ENCODE results near the gene PCDHGA10. TPM values are rescaled to one million over a fixed set of nuclear protein-coding genes. Genes with fewer than 3 reads are reported as not detected.
A peak's percentile ranks its signal among the peaks of the same experiment; 100 is the strongest.
"Not testable (repeated sequence)": the region's sequence is repeated elsewhere in the genome, so short reads cannot be mapped to it uniquely, and the experiment has no call there.

The PCDHGA10 gene
- total RNA-seq, 2 donors from 2014 or later = 6.7 to 11.1 TPM

DNA sequence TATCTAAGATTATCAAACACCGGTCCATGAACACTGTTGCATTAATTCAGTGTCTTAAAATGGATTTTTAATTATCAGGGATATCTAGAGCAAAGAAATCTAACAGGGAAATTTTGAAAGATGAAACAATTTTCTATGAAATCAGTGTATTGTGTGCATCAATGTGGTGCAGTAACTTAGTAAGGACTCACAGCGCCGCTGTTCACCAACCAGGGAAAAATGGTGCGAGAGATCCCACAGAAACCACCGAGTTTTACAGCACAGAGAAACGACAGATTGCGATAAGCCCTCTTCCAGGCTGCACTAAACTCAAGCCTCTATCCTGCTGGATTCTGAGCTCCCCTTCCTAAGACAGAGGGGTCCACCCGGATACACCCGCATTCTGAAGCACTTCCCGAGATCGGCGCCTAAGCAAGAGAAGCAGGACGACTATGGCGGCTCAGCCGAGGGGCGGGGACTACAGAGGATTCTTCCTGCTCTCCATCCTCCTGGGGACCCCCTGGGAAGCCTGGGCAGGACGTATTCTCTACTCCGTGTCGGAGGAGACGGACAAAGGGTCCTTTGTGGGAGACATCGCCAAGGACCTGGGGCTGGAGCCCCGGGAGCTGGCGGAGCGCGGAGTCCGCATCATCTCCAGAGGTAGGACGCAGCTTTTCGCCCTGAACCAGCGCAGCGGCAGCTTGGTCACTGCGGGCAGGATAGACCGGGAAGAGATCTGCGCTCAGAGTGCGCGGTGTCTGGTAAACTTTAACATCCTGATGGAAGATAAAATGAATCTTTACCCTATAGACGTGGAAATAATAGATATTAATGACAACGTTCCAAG lies 30.1 kb upstream of the PCDHGA10 start, which contains the start of gene PCDHGA7:
PCDHGA7 (plus strand) TSS at position 274 of the 826 bp plus-strand sequence; CDS start at position 432, 158 bp downstream.
- no peaks in the 10 kb centered on the region for H3K4me1 ChIP-seq (replicated peaks)
- TF ChIP-seq, protein P1, sequence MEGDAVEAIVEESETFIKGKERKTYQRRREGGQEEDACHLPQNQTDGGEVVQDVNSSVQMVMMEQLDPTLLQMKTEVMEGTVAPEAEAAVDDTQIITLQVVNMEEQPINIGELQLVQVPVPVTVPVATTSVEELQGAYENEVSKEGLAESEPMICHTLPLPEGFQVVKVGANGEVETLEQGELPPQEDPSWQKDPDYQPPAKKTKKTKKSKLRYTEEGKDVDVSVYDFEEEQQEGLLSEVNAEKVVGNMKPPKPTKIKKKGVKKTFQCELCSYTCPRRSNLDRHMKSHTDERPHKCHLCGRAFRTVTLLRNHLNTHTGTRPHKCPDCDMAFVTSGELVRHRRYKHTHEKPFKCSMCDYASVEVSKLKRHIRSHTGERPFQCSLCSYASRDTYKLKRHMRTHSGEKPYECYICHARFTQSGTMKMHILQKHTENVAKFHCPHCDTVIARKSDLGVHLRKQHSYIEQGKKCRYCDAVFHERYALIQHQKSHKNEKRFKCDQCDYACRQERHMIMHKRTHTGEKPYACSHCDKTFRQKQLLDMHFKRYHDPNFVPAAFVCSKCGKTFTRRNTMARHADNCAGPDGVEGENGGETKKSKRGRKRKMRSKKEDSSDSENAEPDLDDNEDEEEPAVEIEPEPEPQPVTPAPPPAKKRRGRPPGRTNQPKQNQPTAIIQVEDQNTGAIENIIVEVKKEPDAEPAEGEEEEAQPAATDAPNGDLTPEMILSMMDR (IDR thresholded peaks at IDR 0.05) = peak in 1 of 4 experiments; percentile 8
- no peak for TF ChIP-seq POLR2AphosphoS5 (IDR thresholded peaks at IDR 0.05)
- H3K9me3 ChIP-seq = no peaks in the 10 kb centered on the region
- no peak within 1 kb of the TSS for H3K27ac ChIP-seq
- intact Hi-C loops (cut with DNase I) = no loop called here
- no peaks in the 10 kb centered on the region for H3K36me3 ChIP-seq
- DNase-seq (ENCODE audit: low spot score) = no peak
- peak within 1 kb of the TSS; percentile 11 to 17 for H3K4me3 ChIP-seq
- 15% methylated on average over 37 of the region's 37 CpGs for WGBS
- H3K27me3 ChIP-seq (replicated peaks; ENCODE audit: insufficient read depth) = no peaks in the 10 kb centered on the region

DNA sequence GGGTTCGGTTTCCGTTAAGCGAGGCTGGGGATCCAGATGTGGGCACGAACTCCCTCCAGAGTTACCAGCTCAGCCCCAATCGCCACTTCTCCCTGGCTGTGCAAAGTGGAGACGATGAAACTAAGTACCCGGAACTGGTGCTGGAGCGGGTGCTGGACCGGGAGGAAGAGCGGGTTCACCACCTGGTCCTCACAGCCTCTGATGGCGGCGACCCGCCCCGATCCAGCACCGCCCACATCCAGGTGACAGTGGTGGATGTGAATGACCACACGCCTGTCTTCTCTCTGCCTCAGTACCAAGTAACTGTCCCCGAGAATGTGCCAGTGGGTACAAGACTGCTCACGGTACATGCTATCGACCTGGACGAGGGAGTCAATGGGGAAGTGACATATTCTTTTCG lies 29.4 kb upstream of the PCDHGA10 start:
- Histone ChIP-seq H3K36me3 (no peaks in the 10 kb centered on the region), H3K9me3 (no peaks in the 10 kb centered on the region), H3K4me3 (no peak overlapping the region), H3K27me3 (replicated peaks; ENCODE audit: insufficient read depth) (no peaks in the 10 kb centered on the region), H3K4me1 (replicated peaks) (no peaks in the 10 kb centered on the region), H3K27ac (no peak overlapping the region)
- no peak for DNase-seq (ENCODE audit: low spot score)
- 24% methylated on average over 21 of the region's 21 CpGs for WGBS
- intact Hi-C loops (cut with DNase I) = no loop called here
- TF ChIP-seq POLR2AphosphoS5 (IDR thresholded peaks at IDR 0.05) = no peak
- no peak for TF ChIP-seq POLR2A (IDR thresholded peaks at IDR 0.05)
- TF ChIP-seq, protein P1 (IDR thresholded peaks at IDR 0.05) = no peak

DNA sequence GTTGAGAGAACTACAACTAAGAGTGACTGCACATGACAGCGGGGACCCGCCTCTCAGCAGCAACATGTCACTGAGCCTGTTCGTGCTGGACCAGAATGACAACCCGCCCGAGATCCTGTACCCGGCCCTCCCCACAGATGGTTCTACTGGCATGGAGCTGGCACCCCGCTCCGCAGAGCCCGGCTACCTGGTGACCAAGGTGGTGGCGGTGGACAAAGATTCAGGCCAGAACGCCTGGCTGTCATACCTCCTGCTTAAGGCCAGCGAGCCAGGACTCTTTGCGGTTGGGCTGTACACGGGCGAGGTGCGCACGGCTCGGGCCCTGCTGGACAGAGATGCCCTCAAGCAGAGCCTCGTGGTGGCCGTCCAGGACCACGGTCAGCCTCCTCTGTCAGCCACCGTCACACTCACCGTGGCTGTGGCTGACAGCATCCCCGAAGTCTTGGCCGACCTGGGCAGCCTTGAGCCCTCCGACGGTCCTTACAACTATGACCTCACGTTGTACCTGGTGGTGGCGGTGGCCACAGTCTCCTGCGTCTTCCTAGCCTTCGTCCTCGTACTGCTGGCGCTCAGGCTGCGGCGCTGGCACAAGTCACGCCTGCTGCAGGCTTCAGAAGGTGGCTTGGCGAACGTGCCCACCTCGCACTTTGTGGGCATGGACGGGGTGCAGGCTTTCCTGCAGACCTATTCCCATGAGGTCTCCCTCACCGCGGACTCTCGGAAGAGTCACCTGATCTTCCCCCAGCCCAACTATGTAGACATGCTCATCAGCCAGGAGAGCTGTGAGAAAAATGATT lies 28.1 kb upstream of the PCDHGA10 start:
- TF ChIP-seq POLR2A (IDR thresholded peaks at IDR 0.05) (no peak), POLR2AphosphoS5 (IDR thresholded peaks at IDR 0.05) (no peak)
- TF ChIP-seq, protein P1 (IDR thresholded peaks at IDR 0.05) = no peak
- Histone ChIP-seq H3K4me3 (no peak overlapping the region), H3K4me1 (replicated peaks) (no peaks in the 10 kb centered on the region), H3K36me3 (no peaks in the 10 kb centered on the region), H3K9me3 (no peaks in the 10 kb centered on the region), H3K27ac (no peak overlapping the region), H3K27me3 (replicated peaks; ENCODE audit: insufficient read depth) (peaks cover 1% of the 10 kb centered on the region)
- no peak for DNase-seq (ENCODE audit: low spot score)
- WGBS = 31% methylated on average over 30 of the region's 43 CpGs
- intact Hi-C loops (cut with DNase I) = no loop called here

DNA sequence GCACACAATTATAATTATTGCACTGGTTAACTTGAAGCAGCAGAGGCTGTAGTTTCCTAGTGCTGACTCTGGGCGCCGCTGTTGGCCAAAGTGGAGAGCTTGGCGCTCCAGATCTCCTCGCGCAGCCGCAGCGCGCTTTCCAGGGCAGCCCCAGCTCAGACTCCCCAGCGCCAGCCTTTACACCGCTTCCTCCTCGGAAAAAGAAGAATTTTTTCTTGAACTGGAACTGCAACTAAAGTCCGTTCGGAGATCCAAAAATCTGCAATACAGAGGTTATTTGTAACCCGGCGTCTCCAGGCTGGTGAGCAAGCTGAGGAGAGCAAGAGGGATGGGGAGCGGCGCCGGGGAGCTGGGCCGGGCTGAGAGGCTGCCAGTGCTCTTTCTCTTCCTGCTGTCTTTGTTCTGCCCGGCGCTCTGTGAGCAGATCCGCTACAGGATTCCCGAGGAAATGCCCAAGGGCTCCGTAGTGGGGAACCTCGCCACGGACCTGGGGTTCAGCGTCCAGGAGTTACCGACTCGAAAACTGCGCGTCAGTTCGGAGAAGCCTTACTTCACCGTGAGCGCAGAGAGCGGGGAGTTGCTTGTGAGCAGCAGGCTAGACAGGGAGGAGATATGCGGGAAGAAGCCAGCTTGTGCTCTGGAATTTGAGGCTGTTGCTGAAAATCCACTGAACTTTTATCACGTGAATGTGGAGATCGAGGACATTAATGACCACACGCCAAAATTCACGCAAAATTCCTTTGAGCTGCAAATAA lies 25.1 kb upstream of the PCDHGA10 start, which contains the start of gene PCDHGB4:
PCDHGB4 (plus strand) TSS at position 142 of the 755 bp plus-strand sequence; CDS start at position 329, 187 bp downstream.
- H3K4me3 ChIP-seq; H3K27ac ChIP-seq; intact Hi-C loops (cut with DNase I); H3K36me3 ChIP-seq; DNase-seq (ENCODE audit: low spot score); H3K4me1 ChIP-seq (replicated peaks); H3K9me3 ChIP-seq; H3K27me3 ChIP-seq (replicated peaks; ENCODE audit: insufficient read depth): not testable (repeated sequence)
- WGBS = 9% methylated on average over 18 of the region's 40 CpGs
- TF ChIP-seq, protein P1 (IDR thresholded peaks at IDR 0.05) = peak in 3 of 4 experiments; percentile 12 to 53 (median 46)
